GM23248 (cell line): ENCODE data around the gene SCTR.

Source experiments
- EZH2 ChIP-seq: fragments of 200-600 bp; sonication (generic); IDR thresholded peaks from 2 replicates; pipeline ENCODE4 v1.6.1; 2018; ENCODE audit warnings: antibody characterized with exemption, mild to moderate bottlenecking; ENCODE audit not compliant: insufficient read depth, poor library complexity, severe bottlenecking
- EZH2phosphoT487 ChIP-seq: fragments of 200-600 bp; sonication (generic); IDR thresholded peaks from 2 replicates; pipeline ENCODE4 v1.6.1; 2018; ENCODE audit warnings: antibody characterized with exemption, moderate library complexity, mild to moderate bottlenecking, low read depth; ENCODE audit not compliant: insufficient read depth

DNA sequence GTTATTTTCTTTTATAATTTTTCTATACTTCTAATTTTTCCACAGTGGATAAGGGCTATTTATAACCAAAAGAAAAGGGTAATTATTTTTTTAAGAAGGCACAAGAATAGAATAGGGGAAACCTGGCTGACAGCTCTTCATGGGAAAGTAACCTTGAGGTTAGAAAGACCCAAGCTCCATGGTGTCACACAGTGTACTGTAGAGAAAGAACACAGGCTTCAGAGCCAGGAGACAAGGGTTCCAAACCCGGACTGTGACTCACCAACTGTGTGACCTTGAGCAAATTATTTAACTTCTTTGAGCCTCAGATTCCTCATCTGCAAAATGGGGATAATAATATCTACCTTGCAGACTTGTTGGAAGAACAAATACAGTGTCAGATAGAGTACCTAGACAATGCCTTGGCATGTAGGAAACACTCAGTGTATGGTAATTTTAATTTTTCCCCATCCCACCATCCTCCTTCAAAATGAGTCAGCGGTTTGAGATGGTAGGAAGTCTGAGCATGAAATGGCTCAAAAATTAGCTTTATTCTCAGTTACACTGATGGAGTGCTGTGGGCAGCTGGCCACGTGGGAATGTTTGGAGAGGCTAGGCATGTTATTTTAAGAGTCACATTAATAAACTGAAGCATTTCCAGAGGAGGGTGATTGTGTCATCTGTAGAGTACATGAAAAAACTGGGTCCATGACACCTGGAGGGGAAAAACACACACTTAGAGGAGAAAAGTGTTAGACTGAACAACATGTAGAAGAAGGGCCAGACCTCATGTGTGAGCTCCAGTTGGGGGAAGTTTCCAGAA is 55.9 kb downstream of the SCTR start:
- TF ChIP-seq EZH2 (no peak), EZH2phosphoT487 (no peak)
